ENCODE results near the gene FSTL3. TPM values are rescaled to one million over a fixed set of nuclear protein-coding genes. Genes with fewer than 3 reads are reported as not detected.
A peak's percentile ranks its signal among the peaks of the same experiment; 100 is the strongest.
"Not testable (repeated sequence)": the region's sequence is repeated elsewhere in the genome, so short reads cannot be mapped to it uniquely, and the experiment has no call there.

Gene FSTL3
- total RNA-seq, 4 donors from 2014 or later: 115 to 226 (median 217) TPM

- Histone ChIP-seq H3K4me1 (no peaks in the 10 kb centered on the region), H3K9me3 (no peaks in the 10 kb centered on the region), H3K36me3 (no peaks in the 10 kb centered on the region), H3K27me3 (peaks cover 0 to 31% (median 0%) of the 10 kb centered on the region in 4 donors), H3K4me3 (no peak overlapping the region), H3K27ac (replicated peaks in 1 of 4) (no peak overlapping the region)
- intact Hi-C loops (cut with DNase I): no loop called here
- DNase-seq (ENCODE audit: extremely low spot score): no peak
- no peak for TF ChIP-seq POLR2AphosphoS5 (IDR thresholded peaks at IDR 0.05)
- 50% methylated on average over 29 of the region's 41 CpGs for WGBS
Measured at GRCh38 chr19:694481-695351, 18.5 kb downstream of the FSTL3 start.

- no peak for DNase-seq (ENCODE audit: extremely low spot score)
- no peak within 1 kb of the TSS for H3K4me3 ChIP-seq
- 77% methylated on average over 26 of the region's 31 CpGs for WGBS
- H3K4me1 ChIP-seq: no peaks in the 10 kb centered on the region
- no peaks in the 10 kb centered on the region for H3K9me3 ChIP-seq
- no peak within 1 kb of the TSS for H3K27ac ChIP-seq (replicated peaks in 1 of 4)
- intact Hi-C loops (cut with DNase I): no loop called here
- no peak for TF ChIP-seq POLR2AphosphoS5 (IDR thresholded peaks at IDR 0.05)
- TF ChIP-seq, protein P1, sequence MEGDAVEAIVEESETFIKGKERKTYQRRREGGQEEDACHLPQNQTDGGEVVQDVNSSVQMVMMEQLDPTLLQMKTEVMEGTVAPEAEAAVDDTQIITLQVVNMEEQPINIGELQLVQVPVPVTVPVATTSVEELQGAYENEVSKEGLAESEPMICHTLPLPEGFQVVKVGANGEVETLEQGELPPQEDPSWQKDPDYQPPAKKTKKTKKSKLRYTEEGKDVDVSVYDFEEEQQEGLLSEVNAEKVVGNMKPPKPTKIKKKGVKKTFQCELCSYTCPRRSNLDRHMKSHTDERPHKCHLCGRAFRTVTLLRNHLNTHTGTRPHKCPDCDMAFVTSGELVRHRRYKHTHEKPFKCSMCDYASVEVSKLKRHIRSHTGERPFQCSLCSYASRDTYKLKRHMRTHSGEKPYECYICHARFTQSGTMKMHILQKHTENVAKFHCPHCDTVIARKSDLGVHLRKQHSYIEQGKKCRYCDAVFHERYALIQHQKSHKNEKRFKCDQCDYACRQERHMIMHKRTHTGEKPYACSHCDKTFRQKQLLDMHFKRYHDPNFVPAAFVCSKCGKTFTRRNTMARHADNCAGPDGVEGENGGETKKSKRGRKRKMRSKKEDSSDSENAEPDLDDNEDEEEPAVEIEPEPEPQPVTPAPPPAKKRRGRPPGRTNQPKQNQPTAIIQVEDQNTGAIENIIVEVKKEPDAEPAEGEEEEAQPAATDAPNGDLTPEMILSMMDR (IDR thresholded peaks at IDR 0.05): no peak
- no peak for TF ChIP-seq EP300 (IDR thresholded peaks at IDR 0.05)
- no peak for TF ChIP-seq POLR2A (IDR thresholded peaks at IDR 0.05; ENCODE audit: low read depth)
- H3K36me3 ChIP-seq: no peaks in the 10 kb centered on the region
- peaks cover 0 to 33% (median 0%) of the 10 kb centered on the region in 4 donors for H3K27me3 ChIP-seq
Measured at GRCh38 chr19:695352-695949, 19.3 kb downstream of the FSTL3 start, which contains the start of gene PRSS57. Gene PRSS57 (minus strand): TSS chr19:695452. CDS start chr19:695430, 22 bp downstream.

- DNase-seq (ENCODE audit: extremely low spot score); H3K4me1 ChIP-seq; H3K27ac ChIP-seq (replicated peaks in 1 of 4); H3K4me3 ChIP-seq; intact Hi-C loops (cut with DNase I); H3K36me3 ChIP-seq; H3K9me3 ChIP-seq: not testable (repeated sequence)
- H3K27me3 ChIP-seq: peaks cover 0 to 51% (median 0%) of the 10 kb centered on the region in 4 donors
- 91% methylated on average over 15 of the region's 15 CpGs for WGBS
Measured at GRCh38 chr19:698529-698928, 22.3 kb downstream of the FSTL3 start.

DNA sequence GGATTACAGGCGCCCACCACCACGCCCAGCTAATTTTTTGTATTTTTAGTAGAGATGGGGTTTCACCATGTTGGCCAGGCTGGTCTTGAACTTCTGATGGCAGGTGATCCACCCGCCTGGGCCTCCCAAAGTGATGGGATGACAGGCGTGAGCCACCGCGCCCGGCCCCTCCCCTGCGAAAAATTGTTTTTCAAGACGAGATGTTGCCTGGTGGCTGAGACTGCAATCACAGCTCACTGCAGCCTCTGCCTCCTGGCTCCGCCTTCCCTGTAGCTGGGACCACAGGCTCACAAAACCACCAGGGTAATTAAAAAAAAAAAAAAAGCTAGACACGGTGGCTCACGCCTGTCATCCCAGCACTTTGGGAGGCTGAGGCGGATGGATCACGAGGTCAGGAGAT is 23.7 kb downstream of the FSTL3 start:
- intact Hi-C loops (cut with DNase I); DNase-seq (ENCODE audit: extremely low spot score); H3K9me3 ChIP-seq; H3K4me3 ChIP-seq; H3K36me3 ChIP-seq; H3K27ac ChIP-seq (replicated peaks in 1 of 4): not testable (repeated sequence)
- 89% methylated on average over 14 of the region's 14 CpGs for WGBS
- Histone ChIP-seq H3K4me1 (peaks cover 8 to 18% (median 15%) of the 10 kb centered on the region in 4 donors), H3K27me3 (peaks cover 0 to 59% (median 2%) of the 10 kb centered on the region in 4 donors)

DNA sequence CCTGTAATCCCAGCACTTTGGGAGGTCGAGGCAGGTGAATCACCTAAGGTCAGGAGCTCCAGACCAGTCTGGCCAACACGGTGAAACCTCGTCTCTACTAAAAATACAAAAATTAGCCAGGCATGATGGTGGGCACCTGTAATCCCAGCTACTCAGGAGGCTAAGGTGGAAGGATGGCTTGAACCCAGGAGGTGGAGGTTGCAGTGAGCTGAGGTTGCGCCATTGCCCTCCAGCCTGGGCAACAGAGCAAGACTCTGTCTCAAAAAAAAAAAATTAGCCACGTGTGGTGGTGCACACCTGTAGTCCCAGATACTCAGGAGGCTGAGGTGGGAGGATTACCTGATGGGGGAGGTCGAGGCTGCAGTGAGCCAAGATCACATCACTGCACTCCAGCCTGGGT is 26.7 kb downstream of the FSTL3 start:
- Histone ChIP-seq H3K4me1 (peaks cover 15 to 30% (median 22%) of the 10 kb centered on the region in 4 donors), H3K4me3 (peak overlapping the region in 2 of 4 donors; percentile 33 to 48), H3K27me3 (peaks cover 0 to 36% (median 2%) of the 10 kb centered on the region in 4 donors)
- 71% methylated on average over 6 of the region's 6 CpGs for WGBS
- H3K36me3 ChIP-seq; H3K9me3 ChIP-seq; intact Hi-C loops (cut with DNase I); H3K27ac ChIP-seq (replicated peaks in 1 of 4); DNase-seq (ENCODE audit: extremely low spot score): not testable (repeated sequence)

DNA sequence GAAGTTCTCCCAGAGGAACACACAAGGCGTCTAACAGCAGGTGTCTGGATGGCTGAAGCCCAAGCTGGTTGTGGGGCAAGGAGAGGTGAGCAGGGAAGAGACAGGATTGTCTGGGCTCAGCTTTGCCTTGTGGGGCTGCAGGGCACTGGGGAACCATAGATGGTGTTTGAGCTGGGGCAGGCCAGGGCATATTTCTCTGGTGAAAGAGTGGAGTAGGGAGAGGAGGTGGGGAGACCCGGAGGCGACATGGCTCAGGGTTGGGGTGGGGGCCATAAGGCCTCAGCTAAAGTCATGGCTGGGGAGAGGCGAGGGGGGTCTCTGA is 27.1 kb downstream of the FSTL3 start:
- no peak for TF ChIP-seq EP300 (IDR thresholded peaks at IDR 0.05)
- no peak for TF ChIP-seq POLR2AphosphoS5 (IDR thresholded peaks at IDR 0.05)
- no peak for TF ChIP-seq POLR2A (IDR thresholded peaks at IDR 0.05; ENCODE audit: low read depth)
- peaks cover 20 to 34% (median 26%) of the 10 kb centered on the region in 4 donors for H3K4me1 ChIP-seq
- H3K9me3 ChIP-seq: peaks cover 0 to 3% (median 0%) of the 10 kb centered on the region in 4 donors
- WGBS: 44% methylated on average over 4 of the region's 4 CpGs
- DNase-seq (ENCODE audit: extremely low spot score): no peak
- H3K4me3 ChIP-seq: peak overlapping the region; percentile 32 to 48 (median 34)
- intact Hi-C loops (cut with DNase I): no loop called here
- H3K27ac ChIP-seq (replicated peaks in 1 of 4): peak overlapping the region in 3 of 4 donors; percentile 7 to 48 (median 11)
- H3K27me3 ChIP-seq: peaks cover 0 to 36% (median 2%) of the 10 kb centered on the region in 4 donors
- no peaks in the 10 kb centered on the region for H3K36me3 ChIP-seq

Measured in esophagus muscularis mucosa (tissue), 4 donors.